HG02678 (cell line): ENCODE measurements around the gene SIL1.
"Not testable (repeated sequence)": the region's sequence is repeated elsewhere in the genome, so short reads cannot be mapped to it uniquely, and the experiment has no call there.

Experiments used
- ATAC-seq: cut with Tn5 transposase; IDR thresholded peaks from one replicate; pipeline ENCODE4 v1.9.1; 2021; ENCODE audit warnings: mild to moderate bottlenecking, moderate library complexity; ENCODE audit not compliant: unreplicated experiment

SIL1 gene

GRCh38 chr5:139177809-139178588 lies 20.2 kb downstream of the SIL1 start:
- ATAC-seq: no peak

GRCh38 chr5:139177281-139177680 lies 20.9 kb downstream of the SIL1 start:
- ATAC-seq: not testable (repeated sequence)

GRCh38 chr5:139174382-139174781 lies 23.8 kb downstream of the SIL1 start:
- ATAC-seq: not testable (repeated sequence)

- ATAC-seq: no peak
Measured at GRCh38 chr5:139171779-139172404, 26.3 kb downstream of the SIL1 start.

- no peak for ATAC-seq
Measured at GRCh38 chr5:139167952-139168720, 30.0 kb downstream of the SIL1 start.

- no peak for ATAC-seq
Measured at GRCh38 chr5:139167533-139167932, 30.6 kb downstream of the SIL1 start.

GRCh38 chr5:139167063-139167462 lies 31.1 kb downstream of the SIL1 start:
- ATAC-seq: no peak

- not testable (repeated sequence) for ATAC-seq
Measured at GRCh38 chr5:139164897-139165296, 33.3 kb downstream of the SIL1 start.

- ATAC-seq: no peak
Measured at GRCh38 chr5:139164020-139164419, 34.1 kb downstream of the SIL1 start.

GRCh38 chr5:139162448-139162847 lies 35.7 kb downstream of the SIL1 start:
- ATAC-seq: no peak

GRCh38 chr5:139158791-139159190 lies 39.4 kb downstream of the SIL1 start:
- no peak for ATAC-seq

- no peak for ATAC-seq
Measured at GRCh38 chr5:139157556-139157955, 40.6 kb downstream of the SIL1 start.

GRCh38 chr5:139156814-139157213 lies 41.4 kb downstream of the SIL1 start:
- no peak for ATAC-seq

GRCh38 chr5:139155333-139155732 lies 42.8 kb downstream of the SIL1 start:
- no peak for ATAC-seq

- ATAC-seq: no peak
Measured at GRCh38 chr5:139151902-139152301, 46.3 kb downstream of the SIL1 start.

- ATAC-seq: no peak
Measured at GRCh38 chr5:139150367-139150999, 47.7 kb downstream of the SIL1 start.

- no peak for ATAC-seq
Measured at GRCh38 chr5:139149477-139150199, 48.5 kb downstream of the SIL1 start.

- no peak for ATAC-seq
Measured at GRCh38 chr5:139148986-139149385, 49.2 kb downstream of the SIL1 start.

- ATAC-seq: no peak
Measured at GRCh38 chr5:139148306-139148705, 49.9 kb downstream of the SIL1 start.

GRCh38 chr5:139147483-139148087 lies 50.6 kb downstream of the SIL1 start:
- ATAC-seq: no peak
